ENCODE measurements around the gene TBL2.
"Not testable (repeated sequence)": the region's sequence is repeated elsewhere in the genome, so short reads cannot be mapped to it uniquely, and the experiment has no call there.

TBL2 gene

GRCh38 chr7:73547841-73548240, 30.5 kb downstream of the TBL2 start:
- no peak for TF ChIP-seq CTCF (IDR thresholded peaks at IDR 0.05; ENCODE audit: extremely low read depth, missing control alignments)
- DNase-seq (ENCODE audit: low spot score), result no peak

- no peak for DNase-seq (ENCODE audit: low spot score)
- TF ChIP-seq CTCF (IDR thresholded peaks at IDR 0.05; ENCODE audit: extremely low read depth, missing control alignments), result no peak
These were observed 33.7 kb downstream of the TBL2 start for GRCh38 chr7:73544678-73545077.

GRCh38 chr7:73541722-73542121, 36.7 kb downstream of the TBL2 start:
- no peak for TF ChIP-seq CTCF (IDR thresholded peaks at IDR 0.05; ENCODE audit: extremely low read depth, missing control alignments)

DNA sequence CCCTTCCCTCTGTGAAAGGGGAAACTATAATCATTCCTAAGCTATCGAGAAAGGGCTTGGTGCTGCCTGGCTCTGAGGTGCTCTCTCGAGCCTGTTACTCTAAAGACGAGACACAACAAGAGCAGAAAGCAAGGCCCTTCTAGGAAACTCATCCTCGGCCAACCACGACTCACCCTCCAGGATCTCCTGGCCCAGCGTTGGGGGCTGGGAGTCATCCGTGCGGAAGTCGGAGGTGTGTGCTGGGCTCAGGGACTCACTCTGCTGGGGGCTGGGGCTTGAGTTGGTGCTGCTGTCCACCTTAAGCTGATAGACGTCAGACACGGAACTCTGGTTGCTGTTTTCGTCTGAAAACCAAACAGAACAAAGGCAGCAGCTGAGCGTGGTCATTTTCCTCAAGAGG, 38.7 kb downstream of the TBL2 start:
- DNase-seq (ENCODE audit: low spot score), result no peak
- no peak for TF ChIP-seq CTCF (IDR thresholded peaks at IDR 0.05; ENCODE audit: extremely low read depth, missing control alignments)

More at GRCh38 chr7:73541722-73542121, 36.7 kb downstream of the TBL2 start:
- DNase-seq (ENCODE audit: low spot score), result no peak

DNA sequence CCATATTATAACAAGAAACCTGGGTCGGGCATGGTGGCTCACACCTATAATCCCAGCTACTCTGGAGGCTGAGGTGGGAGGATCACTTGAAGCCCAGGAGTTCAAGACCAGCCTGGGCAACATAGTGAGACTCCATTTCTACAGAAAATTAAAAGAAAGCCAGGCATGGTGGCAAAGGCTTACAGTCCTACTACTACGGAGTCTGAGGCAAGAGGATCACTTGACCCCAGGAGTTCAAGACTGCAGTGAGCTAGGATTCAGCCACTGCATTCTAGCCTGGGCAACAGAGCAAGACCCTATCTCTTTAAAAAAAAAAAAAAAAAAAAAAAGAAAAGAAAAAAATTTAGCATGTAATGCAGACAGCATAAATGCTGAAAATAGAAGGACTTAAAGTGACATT, 39.9 kb downstream of the TBL2 start:
- not testable (repeated sequence) for DNase-seq (ENCODE audit: low spot score)

DNA sequence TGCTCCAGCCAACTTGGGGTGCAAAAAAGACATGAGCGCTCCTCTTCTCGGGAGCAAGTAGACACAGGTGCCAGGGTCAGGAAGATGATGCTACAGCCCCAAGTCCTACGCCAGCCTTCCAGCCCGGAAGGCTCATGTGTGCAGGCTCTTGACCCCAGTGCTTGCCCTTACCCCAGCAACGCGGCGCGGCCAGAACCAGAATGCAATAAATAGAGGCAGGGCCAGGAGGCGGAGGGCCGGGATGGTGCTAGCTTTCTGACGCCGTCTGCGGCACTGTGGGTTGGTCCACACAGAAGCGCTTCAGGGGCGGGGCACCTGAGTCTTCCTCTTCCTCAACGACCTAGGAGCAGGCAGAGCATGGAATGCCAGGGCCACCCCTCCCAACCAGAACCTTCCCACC, 41.3 kb downstream of the TBL2 start:
- no peak for DNase-seq (ENCODE audit: low spot score)
- TF ChIP-seq CTCF (IDR thresholded peaks at IDR 0.05; ENCODE audit: extremely low read depth, missing control alignments), result no peak

DNA sequence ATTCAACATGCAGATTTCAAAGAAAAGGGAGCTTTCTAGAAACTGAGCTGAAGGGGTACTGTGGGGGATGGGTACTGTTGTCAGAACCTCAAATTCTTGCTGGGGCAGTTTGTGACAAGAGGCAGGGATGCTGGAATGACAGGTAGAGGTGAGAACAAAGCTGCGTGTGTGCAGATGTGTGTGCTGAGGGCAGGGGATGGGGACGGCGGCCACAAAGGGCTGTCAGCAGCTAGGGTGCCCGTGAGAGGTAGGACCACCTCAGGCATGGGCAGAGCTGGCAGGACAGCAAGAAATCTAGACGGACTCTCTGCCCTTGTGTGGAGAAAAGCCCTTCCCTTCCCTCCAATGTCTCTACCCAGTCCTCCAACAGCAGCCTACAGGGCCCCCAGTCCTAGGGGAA, 41.9 kb downstream of the TBL2 start:
- no peak for TF ChIP-seq CTCF (IDR thresholded peaks at IDR 0.05; ENCODE audit: extremely low read depth, missing control alignments)
- no peak for DNase-seq (ENCODE audit: low spot score)

DNA sequence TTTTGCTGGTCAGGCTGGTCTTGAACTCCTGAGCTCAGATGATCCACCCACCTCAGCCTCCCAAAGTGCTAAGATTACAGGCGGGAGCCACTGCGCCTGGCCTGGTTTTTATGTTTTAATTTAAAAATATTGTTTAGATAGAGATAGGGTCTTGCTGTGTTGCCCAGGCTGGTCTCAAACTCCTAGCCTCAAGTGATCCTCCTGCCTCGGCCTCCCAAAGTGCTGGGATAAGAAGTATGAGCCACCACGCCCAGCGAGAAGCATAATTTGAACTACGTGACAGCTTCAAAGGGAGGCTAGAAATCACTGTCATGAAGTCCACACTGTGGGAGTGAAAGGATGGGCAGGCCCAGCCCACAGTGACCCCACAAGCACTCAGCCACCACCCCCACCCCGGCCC, 42.5 kb downstream of the TBL2 start:
- not testable (repeated sequence) for DNase-seq (ENCODE audit: low spot score)

DNA sequence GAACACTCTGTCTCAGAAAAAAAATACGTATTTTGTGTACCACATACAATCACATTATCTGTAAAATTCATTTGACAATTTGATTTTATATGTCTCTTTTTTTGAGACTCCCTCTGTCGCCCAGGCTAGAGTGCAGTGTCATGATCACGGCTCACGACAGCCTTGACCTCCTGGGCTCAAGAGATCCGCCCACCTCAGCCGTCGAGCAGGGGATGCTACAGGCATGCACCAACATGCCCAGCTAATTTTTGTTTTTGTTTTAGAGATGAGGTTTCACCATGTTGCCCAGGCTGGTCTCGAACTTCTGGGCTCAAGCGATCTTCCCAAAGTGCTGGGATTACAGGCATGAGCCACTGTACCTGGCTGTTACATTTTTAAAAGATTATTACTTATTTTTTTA, 44.6 kb downstream of the TBL2 start:
- no peak for TF ChIP-seq CTCF (IDR thresholded peaks at IDR 0.05; ENCODE audit: extremely low read depth, missing control alignments)
- no peak for DNase-seq (ENCODE audit: low spot score)
